SK-N-SH treated with all-trans-retinoic acid at 6 μM for 48 hours (cell line): ENCODE results near the gene TOP2A.

Experiments used
- ARNTL ChIP-seq: fragments of 450-650 bp; formaldehyde crosslinking; IDR thresholded peaks from 2 replicates; pipeline ENCODE4 v1.5.0; 2020; ENCODE audit warnings: low read depth, mild to moderate bottlenecking, moderate library complexity, borderline replicate concordance
- BACH2 ChIP-seq: fragments of 250-450 bp; sonication (Bioruptor Pico); IDR thresholded peaks from 2 replicates; pipeline ENCODE4 v1.9.0; 2021; ENCODE audit warnings: mild to moderate bottlenecking, borderline replicate concordance
- CSDC2 ChIP-seq: fragments of 250-450 bp; sonication (Bioruptor Pico); IDR thresholded peaks from 2 replicates; pipeline ENCODE4 v1.5.0; 2020; ENCODE audit warnings: mild to moderate bottlenecking, moderate library complexity
- GLIS3 ChIP-seq: fragments of 250-450 bp; sonication (Bioruptor Pico); IDR thresholded peaks from 2 replicates; pipeline ENCODE4 v1.5.0; 2020; ENCODE audit warnings: mild to moderate bottlenecking, moderate library complexity
- RARB ChIP-seq: fragments of 250-450 bp; sonication (Bioruptor Pico); IDR thresholded peaks from 2 replicates; pipeline ENCODE4 v1.8.0; 2021; ENCODE audit warnings: mild to moderate bottlenecking, moderate library complexity
- ZFP30 ChIP-seq: fragments of 450-650 bp; formaldehyde crosslinking; IDR thresholded peaks from 2 replicates; pipeline ENCODE4 v1.5.0; 2022; ENCODE audit warnings: mild to moderate bottlenecking, moderate library complexity
- ZNF8 ChIP-seq: fragments of 450-650 bp; formaldehyde crosslinking; IDR thresholded peaks from 2 replicates; pipeline ENCODE4 v1.5.0; 2020; ENCODE audit warnings: mild to moderate bottlenecking, moderate library complexity
- TF ChIP-seq, protein P1 (sequence below): fragments of 250-450 bp; sonication (Bioruptor Pico); IDR thresholded peaks from 2 replicates; pipeline ENCODE4 v1.5.0; 2020; ENCODE audit warnings: mild to moderate bottlenecking, moderate library complexity

GRCh38 chr17:40366861-40367518 is 50.7 kb downstream of the TOP2A start:
- no peak for TF ChIP-seq RARB (CRISPR knock-in tag)
- no peak for TF ChIP-seq GLIS3
- TF ChIP-seq, protein P1, sequence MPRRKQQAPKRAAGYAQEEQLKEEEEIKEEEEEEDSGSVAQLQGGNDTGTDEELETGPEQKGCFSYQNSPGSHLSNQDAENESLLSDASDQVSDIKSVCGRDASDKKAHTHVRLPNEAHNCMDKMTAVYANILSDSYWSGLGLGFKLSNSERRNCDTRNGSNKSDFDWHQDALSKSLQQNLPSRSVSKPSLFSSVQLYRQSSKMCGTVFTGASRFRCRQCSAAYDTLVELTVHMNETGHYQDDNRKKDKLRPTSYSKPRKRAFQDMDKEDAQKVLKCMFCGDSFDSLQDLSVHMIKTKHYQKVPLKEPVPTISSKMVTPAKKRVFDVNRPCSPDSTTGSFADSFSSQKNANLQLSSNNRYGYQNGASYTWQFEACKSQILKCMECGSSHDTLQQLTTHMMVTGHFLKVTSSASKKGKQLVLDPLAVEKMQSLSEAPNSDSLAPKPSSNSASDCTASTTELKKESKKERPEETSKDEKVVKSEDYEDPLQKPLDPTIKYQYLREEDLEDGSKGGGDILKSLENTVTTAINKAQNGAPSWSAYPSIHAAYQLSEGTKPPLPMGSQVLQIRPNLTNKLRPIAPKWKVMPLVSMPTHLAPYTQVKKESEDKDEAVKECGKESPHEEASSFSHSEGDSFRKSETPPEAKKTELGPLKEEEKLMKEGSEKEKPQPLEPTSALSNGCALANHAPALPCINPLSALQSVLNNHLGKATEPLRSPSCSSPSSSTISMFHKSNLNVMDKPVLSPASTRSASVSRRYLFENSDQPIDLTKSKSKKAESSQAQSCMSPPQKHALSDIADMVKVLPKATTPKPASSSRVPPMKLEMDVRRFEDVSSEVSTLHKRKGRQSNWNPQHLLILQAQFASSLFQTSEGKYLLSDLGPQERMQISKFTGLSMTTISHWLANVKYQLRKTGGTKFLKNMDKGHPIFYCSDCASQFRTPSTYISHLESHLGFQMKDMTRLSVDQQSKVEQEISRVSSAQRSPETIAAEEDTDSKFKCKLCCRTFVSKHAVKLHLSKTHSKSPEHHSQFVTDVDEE: no peak
- no peak for TF ChIP-seq ZFP30 (CRISPR knock-in tag)
- TF ChIP-seq BACH2 (CRISPR knock-in tag): no peak
- TF ChIP-seq ARNTL: no peak
- no peak for TF ChIP-seq CSDC2 (CRISPR knock-in tag)
- TF ChIP-seq ZNF8 (CRISPR knock-in tag): no peak
